DND-41 (cell line): ENCODE results near the gene ZFP36.

ENCODE experiments used
- EZH2 ChIP-seq: IDR thresholded peaks from 3 replicates; pipeline ENCODE4 v1.6.1; 2012; ENCODE audit warnings: borderline replicate concordance, low read depth, mild to moderate bottlenecking, moderate library complexity, low read length, inconsistent platforms; ENCODE audit not compliant: severe bottlenecking
- TF ChIP-seq, protein P1 (sequence below): IDR thresholded peaks from 2 replicates; pipeline ENCODE4 v1.5.1; 2012; ENCODE audit warnings: borderline replicate concordance, low read length, moderate library complexity, mild to moderate bottlenecking; ENCODE audit not compliant: poor library complexity, severe bottlenecking; ENCODE audit errors: extremely low read depth

DNA sequence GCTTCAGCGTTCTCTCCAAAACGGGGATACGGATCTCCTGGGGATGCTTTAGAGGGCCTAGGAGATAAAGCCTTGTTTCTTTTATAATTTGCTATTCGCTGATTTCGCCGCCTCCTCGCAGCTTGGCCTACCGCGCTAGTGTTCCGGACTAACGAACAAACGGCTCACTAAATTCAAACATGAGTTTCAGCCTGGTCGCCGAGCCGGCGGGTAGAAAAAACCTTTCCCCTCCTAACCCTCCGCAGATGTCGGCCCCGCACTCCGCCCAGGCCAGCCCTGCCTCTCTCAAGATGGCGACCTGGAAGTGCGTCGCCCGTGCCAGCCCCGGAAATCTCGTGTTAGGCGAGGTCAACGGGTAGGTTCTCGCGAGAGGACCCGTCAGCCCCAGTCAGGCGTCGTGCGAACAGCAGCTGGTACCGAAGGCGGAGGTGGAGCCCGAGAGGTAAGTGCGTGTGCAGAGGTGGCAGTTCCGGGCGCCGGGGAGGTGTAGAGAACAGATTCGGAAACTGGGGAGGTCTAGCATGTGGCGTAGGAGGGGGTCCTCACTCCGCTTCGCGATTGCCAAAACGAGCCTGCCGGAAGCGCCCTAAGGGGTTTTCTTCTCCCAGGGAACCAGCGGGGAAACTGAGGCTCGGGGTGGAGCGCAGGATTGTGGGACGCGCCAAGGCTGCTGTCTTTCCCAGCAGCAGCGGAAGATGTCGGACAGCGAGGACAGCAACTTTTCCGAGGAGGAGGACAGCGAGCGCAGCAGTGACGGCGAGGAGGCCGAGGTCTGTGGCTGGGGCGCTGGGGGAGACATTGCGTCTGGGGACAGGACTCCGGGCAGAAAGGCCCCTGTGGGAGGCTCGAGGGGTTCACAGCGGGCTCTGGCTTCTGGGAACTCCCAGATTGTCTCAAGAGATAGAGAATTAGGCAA lies 38.8 kb downstream of the ZFP36 start, which contains the start of gene SUPT5H:
- TF ChIP-seq, protein P1, sequence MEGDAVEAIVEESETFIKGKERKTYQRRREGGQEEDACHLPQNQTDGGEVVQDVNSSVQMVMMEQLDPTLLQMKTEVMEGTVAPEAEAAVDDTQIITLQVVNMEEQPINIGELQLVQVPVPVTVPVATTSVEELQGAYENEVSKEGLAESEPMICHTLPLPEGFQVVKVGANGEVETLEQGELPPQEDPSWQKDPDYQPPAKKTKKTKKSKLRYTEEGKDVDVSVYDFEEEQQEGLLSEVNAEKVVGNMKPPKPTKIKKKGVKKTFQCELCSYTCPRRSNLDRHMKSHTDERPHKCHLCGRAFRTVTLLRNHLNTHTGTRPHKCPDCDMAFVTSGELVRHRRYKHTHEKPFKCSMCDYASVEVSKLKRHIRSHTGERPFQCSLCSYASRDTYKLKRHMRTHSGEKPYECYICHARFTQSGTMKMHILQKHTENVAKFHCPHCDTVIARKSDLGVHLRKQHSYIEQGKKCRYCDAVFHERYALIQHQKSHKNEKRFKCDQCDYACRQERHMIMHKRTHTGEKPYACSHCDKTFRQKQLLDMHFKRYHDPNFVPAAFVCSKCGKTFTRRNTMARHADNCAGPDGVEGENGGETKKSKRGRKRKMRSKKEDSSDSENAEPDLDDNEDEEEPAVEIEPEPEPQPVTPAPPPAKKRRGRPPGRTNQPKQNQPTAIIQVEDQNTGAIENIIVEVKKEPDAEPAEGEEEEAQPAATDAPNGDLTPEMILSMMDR: peak; percentile 7
- no peak for TF ChIP-seq EZH2
